HG03095 (cell line): ENCODE measurements around the gene ARL5C.

ENCODE experiments used
- ATAC-seq: cut with Tn5 transposase; IDR thresholded peaks from one replicate; pipeline ENCODE4 v1.9.1; 2021; ENCODE audit warnings: moderate library complexity; ENCODE audit not compliant: unreplicated experiment

Gene ARL5C

DNA sequence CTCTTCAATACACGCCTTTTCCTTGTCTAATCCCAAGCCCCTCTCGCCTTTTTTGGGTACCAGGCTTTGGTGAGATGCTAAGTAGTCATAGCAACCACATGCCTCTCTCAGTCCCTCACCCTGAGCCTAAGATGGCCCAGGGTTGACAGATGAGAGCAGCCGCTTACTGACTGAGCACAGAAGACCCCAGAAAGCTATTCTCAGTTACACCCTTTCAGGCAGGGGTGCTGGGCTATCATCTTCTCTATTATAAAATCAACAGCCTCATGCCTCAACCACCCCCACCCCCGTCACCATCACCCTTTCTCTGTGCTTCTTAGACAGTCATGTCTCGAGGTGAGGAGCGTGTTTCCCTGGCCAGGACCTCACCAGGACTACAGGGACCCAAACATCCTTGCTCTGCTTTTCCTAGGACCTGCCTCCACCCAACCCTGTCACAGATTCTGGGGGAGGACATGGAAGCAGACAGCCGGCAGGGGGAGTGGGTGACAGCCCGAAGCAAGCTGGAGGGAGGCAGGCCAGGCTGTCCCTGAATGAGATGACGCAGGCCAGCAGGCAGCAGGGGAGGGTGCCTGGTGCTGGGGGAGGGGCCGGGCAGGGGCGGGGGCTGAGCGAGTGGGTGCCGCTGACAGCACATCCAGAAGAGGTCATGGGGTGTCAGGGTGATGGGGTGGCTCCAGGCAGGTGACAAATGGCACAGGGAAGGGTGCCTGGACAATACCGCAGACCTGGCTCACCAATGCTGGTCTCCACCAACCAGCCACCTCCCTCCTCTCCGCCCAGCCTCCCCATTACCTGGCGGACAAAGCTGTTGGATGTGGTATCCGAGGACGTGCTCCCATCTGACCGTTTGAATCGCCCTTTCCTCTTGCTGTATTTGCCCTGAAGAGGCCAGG is 28.4 kb upstream of the ARL5C start:
- ATAC-seq, result no peak

DNA sequence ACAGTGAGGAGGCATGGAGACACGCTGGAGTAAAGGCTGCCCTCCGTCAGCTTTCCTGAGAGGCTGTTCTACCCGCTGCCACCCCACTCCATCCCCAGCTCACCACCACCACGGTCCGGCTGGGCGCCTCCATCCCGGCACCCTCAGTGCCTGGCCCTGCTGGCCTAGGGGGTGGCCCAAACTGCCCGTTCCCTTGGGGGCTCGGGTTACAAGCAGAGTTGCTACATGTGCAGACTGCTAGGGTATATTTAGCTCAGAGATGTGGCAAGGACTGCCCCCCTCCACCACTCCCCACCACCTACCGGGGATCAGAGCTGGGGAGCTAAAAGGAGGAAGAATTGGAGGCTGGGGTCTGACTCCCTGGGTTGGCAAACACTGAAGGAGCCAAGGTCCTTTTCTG is 27.4 kb upstream of the ARL5C start:
- no peak for ATAC-seq

- ATAC-seq, result no peak
Measured at GRCh38 chr17:39192901-39193300, 26.9 kb upstream of the ARL5C start.

DNA sequence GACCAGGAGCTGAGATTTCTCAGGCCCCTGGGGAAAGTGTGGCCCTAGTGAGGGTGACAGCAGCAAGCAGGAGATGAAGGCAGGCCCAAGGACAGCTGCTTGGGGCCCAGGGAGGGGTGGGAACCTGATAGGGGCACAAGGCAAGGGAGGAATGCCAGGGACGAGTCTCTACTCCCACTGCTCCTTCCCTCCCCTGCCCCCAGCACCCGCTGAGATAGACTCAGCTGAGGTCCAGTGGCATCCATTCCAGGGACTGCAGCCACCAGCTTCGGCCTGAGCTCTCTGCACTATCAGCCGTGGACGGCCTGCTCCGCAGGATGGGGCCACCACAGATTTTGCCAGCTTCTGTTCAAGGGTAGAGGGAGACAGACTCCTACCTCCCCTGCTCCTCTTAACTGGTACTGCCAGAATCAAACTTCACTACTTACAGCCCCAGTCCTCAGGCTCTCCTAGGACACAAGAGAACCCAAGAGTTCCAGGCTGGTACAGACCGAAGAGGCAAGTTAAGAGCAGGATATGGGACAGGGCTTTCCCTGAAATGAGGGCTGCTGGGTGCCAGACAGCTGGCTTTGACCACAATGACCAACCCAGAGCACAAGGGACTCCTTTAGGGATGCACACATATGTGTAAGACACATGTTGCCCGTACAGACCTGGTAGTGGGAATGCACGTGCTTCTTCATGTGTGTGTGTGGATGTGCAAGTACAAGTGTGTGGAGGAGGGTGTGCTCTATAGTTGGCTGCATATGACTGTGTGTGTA is 26.0 kb upstream of the ARL5C start:
- ATAC-seq, result no peak

- no peak for ATAC-seq
Measured at GRCh38 chr17:39187152-39187830, 21.3 kb upstream of the ARL5C start.

DNA sequence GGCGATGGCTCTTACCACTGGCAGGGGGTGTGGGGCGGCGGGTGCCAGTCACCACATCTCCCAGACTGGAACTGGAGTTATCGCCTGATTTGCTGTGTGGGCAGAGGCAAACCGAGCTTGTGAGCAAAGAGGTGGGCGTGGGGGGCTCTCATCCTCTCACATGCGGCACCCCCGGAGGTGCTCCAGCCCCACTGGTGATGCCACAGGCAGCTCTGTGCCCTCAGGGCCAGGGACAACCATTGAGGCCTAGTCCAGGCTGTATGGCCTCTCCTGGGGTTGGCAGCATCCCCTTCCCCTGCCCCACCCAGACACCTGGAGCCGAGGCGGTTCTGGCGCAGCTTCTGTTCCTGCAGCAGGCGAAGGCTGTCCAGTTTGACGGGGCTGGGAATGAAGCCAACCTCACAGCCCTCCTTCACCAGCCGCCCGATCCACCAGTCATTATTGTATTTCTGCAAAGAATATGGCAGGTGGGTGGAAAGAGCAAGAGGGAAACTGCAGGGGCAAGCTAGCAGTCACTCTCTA is 20.6 kb upstream of the ARL5C start:
- ATAC-seq, result no peak

GRCh38 chr17:39183720-39184119 is 17.8 kb upstream of the ARL5C start:
- no peak for ATAC-seq

DNA sequence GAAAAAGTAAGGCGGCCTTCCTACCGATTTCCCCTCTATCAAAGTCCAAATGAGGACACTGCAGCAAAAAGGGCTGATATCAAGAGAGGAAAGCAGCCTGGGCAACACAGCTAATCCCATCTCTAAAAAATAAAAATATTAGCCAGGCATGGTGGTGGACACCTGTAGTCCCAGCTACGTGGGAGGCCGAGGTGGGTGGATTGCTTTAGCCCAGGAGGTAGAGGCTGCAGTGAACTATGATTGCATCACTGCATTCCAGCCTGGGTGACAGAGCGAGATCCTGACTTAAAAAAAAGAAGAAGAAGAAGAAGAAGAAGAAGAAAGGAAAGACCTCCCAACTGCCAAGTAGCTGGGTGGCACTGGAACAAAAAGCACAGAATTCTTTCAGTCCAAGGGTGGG is 17.1 kb upstream of the ARL5C start:
- ATAC-seq, result no peak

GRCh38 chr17:39181303-39181702 is 15.3 kb upstream of the ARL5C start:
- ATAC-seq, result no peak

- no peak for ATAC-seq
Measured at GRCh38 chr17:39178536-39178935, 12.6 kb upstream of the ARL5C start.

GRCh38 chr17:39177256-39177655 is 11.3 kb upstream of the ARL5C start:
- no peak for ATAC-seq

DNA sequence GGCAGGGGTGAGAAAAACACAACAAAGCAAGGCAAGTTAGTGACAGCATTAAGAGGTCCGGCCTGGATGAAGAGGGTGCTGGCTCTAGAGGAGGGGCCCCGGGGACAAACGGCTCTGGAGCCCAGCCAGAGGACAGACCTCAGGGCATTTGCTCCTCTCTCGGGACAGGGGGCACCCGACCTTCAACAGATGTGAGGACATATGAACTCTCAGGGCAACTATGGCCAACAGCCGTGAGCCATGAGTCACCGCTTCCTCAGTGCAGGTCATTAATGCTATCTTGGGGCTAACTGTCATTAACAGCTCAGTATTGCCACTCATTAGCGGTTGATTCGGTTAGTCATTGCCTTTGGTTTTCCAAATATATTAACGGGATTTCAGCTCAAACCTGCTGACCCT is 9.7 kb upstream of the ARL5C start:
- ATAC-seq, result no peak

GRCh38 chr17:39174920-39175694 is 9.1 kb upstream of the ARL5C start:
- ATAC-seq, result no peak

GRCh38 chr17:39173526-39174274 is 7.7 kb upstream of the ARL5C start:
- ATAC-seq, result no peak

DNA sequence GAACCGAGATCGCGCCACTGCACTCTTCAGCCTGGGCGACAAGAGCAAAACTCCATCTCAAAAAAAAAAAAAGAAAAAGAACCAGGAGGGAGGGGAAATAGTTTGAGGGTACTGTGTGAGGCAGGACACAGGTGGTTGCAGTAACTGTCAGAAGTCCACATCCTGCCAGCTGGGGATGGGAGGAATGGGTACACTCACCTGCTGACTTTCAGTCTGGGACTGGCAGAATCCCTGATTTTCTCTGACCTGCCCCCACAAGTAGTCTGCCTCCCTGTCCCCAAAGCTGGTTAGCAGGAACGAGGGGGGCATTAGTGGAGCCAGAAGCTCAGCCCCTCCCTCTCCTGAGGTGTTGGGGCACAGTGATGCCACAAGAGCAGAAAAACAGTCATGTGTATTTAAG is 7.1 kb upstream of the ARL5C start:
- no peak for ATAC-seq

GRCh38 chr17:39171933-39172332 is 6.0 kb upstream of the ARL5C start:
- ATAC-seq, result no peak

DNA sequence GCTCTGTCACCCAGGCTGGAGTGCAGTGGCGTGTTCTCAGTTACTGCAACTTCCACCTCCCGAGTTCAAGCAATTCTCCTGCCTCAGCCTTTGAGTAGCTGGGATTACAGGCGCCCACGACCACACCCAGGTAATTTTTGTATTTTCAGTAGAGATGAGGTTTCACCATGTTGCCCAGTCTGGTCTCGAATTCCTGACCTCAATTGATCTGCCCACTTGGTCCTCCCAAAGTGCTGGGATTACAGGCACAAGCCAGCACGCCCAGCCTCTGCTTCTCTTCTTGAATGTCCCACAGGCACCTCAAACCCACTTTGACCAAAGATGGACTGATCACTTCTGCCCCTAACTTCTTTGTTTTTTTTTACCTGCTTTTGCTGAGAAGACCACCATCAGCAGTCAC is 4.6 kb upstream of the ARL5C start:
- ATAC-seq, result no peak

GRCh38 chr17:39170109-39170508 is 4.1 kb upstream of the ARL5C start:
- ATAC-seq, result no peak

DNA sequence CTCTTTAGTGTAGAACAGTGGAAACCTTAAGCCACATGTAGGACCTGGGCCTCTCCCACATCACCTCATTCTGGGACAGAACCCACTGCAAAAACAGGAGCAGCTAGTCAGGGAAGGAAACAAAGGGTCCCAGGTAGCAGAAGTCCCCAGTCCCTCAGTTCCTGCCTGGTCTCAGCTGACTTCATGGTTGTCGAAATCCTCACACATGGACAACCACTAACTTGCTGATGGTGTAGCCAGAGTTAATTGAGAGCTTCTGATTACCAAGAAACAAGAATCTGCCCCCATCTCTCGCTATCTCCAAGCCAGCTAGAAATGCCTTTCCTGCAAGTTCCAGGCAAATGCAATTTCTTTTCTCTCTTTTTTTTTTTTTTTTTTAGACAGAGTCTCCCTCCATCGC is 3.6 kb upstream of the ARL5C start:
- ATAC-seq, result no peak

DNA sequence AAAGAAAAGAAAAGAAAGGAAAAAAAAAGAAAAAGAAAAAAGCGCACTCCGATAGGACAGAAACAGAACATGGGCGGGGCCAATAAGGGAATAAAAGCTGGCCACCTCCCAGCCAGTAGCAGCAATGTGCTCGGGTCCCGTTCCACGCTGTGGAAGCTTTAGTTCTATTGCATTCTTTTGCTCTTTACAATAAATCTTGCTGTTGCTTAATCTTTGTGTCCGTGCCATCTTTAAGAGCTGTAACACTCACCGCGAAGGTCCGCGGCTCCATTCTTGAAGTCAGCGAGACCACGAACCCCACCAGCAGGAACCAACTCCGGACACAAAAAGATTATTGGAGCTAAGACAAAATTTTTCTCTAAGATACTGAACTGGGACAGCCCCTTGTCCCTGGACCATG is 3.1 kb upstream of the ARL5C start:
- no peak for ATAC-seq
